ENCODE measurements around the gene KCNG1. TPM values are rescaled to one million over a fixed set of nuclear protein-coding genes. Genes with fewer than 3 reads are reported as not detected.

The KCNG1 gene
- total and polyA plus RNA-seq, 2 of the 4 experiments (the other 2 are of a cell fraction) = 23.7 to 51.4 TPM

GRCh38 chr20:51017251-51017650 lies 5.7 kb downstream of the KCNG1 start:
- Histone ChIP-seq H2BK120ac (ENCODE audit: low read depth, low read length) (no peak overlapping the region), H4K20me1 (ENCODE audit: insufficient read depth, low read length) (peaks cover 23% of the 10 kb centered on the region), H3K56ac (ENCODE audit: extremely low read depth, insufficient read depth, low read length) (no peak overlapping the region), H3K4me2 (ENCODE audit: low read depth, low read length) (no peak overlapping the region), H3K4me3 (ENCODE audit: insufficient read depth, low read depth, low read length) (no peak overlapping the region), H2AK9ac (replicated peaks; ENCODE audit: low read depth, low read length, poor library complexity) (no peak overlapping the region), H2BK15ac (ENCODE audit: low read depth, low read length) (no peak overlapping the region), H4K8ac (ENCODE audit: low read depth in 2 of 2, low read length in 2 of 2) (no peak overlapping the region), H2BK20ac (ENCODE audit: low read depth, low read length) (no peak overlapping the region), H4K91ac (ENCODE audit: insufficient read depth, low read depth, low read length) (no peak overlapping the region), H3K4ac (ENCODE audit: low read depth, low read length) (no peak overlapping the region), H2AFZ (replicated peaks; ENCODE audit: low read length, poor library complexity) (no peak overlapping the region), H3K9ac (ENCODE audit: low read depth, low read length) (no peak overlapping the region), H3K14ac (replicated peaks; ENCODE audit: low read depth, low read length) (no peak overlapping the region), H3K79me1 (ENCODE audit: low read depth in 1 of 2, low read length in 2 of 2) (peaks cover 45 to 83% of the 10 kb centered on the region in 2 experiments), H3K23ac (ENCODE audit: low read depth, low read length) (no peak overlapping the region), H3K27ac (ENCODE audit: insufficient read depth, low read length) (no peak overlapping the region), H2BK5ac (ENCODE audit: low read depth, low read length, poor library complexity, severe bottlenecking) (no peak overlapping the region), H3K18ac (ENCODE audit: low read depth, low read length) (no peak overlapping the region), H3K9me3 (ENCODE audit: control insufficient read depth, insufficient read depth, low read length) (no peaks in the 10 kb centered on the region), H3K36me3 (ENCODE audit: control insufficient read depth, insufficient read depth, low read length) (peaks cover 4% of the 10 kb centered on the region; the same call in 1 of the 2 replicates), H3K4me1 (ENCODE audit: control insufficient read depth, insufficient read depth, low read length) (peaks cover 14% of the 10 kb centered on the region), H3K9me1 (ENCODE audit: insufficient read depth, low read length) (peaks cover 3% of the 10 kb centered on the region; the same call in 1 of the 2 replicates), H3K27me3 (ENCODE audit: control insufficient read depth, insufficient read depth, low read length) (no peaks in the 10 kb centered on the region), H2AK5ac (ENCODE audit: low read depth, low read length) (no peak overlapping the region), H4K5ac (ENCODE audit: low read depth, low read length) (no peak overlapping the region)
- BruUV-seq (replicated peaks) = no TSS peak
- dilution Hi-C loops (cut with HindIII; ENCODE audit: low sequenced_read_pairs, unreplicated experiment) = no loop called here
- intact Hi-C loops (cut with micrococcal nuclease) = loop anchor here (10.0 kb wide), 1 partner anchor 198 kb away; no protein-coding TSS in a partner anchor
- POLR2A ChIA-PET (ENCODE audit: unreplicated experiment) = no interaction called here
- in situ Hi-C loops (cut with MboI; ENCODE audit: low sequenced_read_pairs) = no loop called here
- 100% methylated on average over 2 of the region's 9 CpGs; no CpG with 5 or more reads in 1 of the 2 experiments for WGBS, 2 experiments (ENCODE audit: extremely low coverage in 2 of 2, insufficient read length in 1 of 2)
- TF ChIP-seq MXI1 (IDR thresholded peaks at IDR 0.05; ENCODE audit: borderline replicate concordance, low read depth, low read length) (no peak), RCOR1 (IDR thresholded peaks at IDR 0.05; ENCODE audit: insufficient replicate concordance, low read length) (no peak), CEBPB (IDR thresholded peaks at IDR 0.05; ENCODE audit: low read depth, low read length) (no peak), MAFK (IDR thresholded peaks at IDR 0.05; ENCODE audit: low read depth, low read length) (no peak), RAD21 (IDR thresholded peaks at IDR 0.05; ENCODE audit: low read length) (no peak), RFX5 (IDR thresholded peaks at IDR 0.05; ENCODE audit: low read depth, low read length) (no peak), CTCF (conservative IDR thresholded peaks at IDR 0.05; ENCODE audit: low read depth, low read length) (no peak)
- ATAC-seq (ENCODE audit: low read depth) = no peak
- DNase-seq = no peak
- CTCF ChIA-PET = no interaction called here

All from IMR-90 (cell line).